Neural cell (in vitro differentiated cells): Measurements from ENCODE around the gene AHRR. TPM values are rescaled to one million over a fixed set of nuclear protein-coding genes. Genes with fewer than 3 reads are reported as not detected.

Source experiments
- H2AFZ ChIP-seq: fragments of 200-600, 300-800 bp; sonication (generic), shearing (Covaris generic); 2 replicates; pipeline ENCODE4 v1.6.0; 2014; ENCODE audit warnings: low read depth, mild to moderate bottlenecking, antibody characterized with exemption, low read length, moderate library complexity
- H3F3A ChIP-seq: fragments of 200-600 bp; shearing (Covaris generic); 2 replicates; pipeline ENCODE4 v1.6.1; 2016; ENCODE audit warnings: mild to moderate bottlenecking, moderate library complexity, mixed read lengths, antibody characterized with exemption, low read length; ENCODE audit not compliant: insufficient read depth, poor library complexity, severe bottlenecking
- H3K27ac ChIP-seq: fragments of 200-600, 300-800 bp; sonication (generic), shearing (Covaris generic); 2 replicates; pipeline ENCODE4 v1.5.1; 2014; ENCODE audit warnings: mild to moderate bottlenecking, low read length, moderate library complexity
- H3K27me3 ChIP-seq: fragments of 300-800, 200-600 bp; sonication (generic), shearing (Covaris generic); 2 replicates; pipeline ENCODE4 v1.6.0; 2014; ENCODE audit warnings: mild to moderate bottlenecking, low read depth, low read length, moderate library complexity; ENCODE audit not compliant: insufficient read depth
- H3K36me3 ChIP-seq: fragments of 300-800, 200-600 bp; sonication (generic), shearing (Covaris generic); 2 replicates; pipeline ENCODE4 v1.5.1; 2014; ENCODE audit warnings: mild to moderate bottlenecking, antibody characterized with exemption, low read length, moderate library complexity; ENCODE audit not compliant: insufficient read depth
- H3K4me2 ChIP-seq: fragments of 300-800, 200-600 bp; sonication (generic), shearing (Covaris generic); 2 replicates; pipeline ENCODE4 v1.6.0; 2014; ENCODE audit warnings: mild to moderate bottlenecking, low read length
- H3K4me3 ChIP-seq: fragments of 300-800, 200-600 bp; sonication (generic), shearing (Covaris generic); 2 replicates; pipeline ENCODE4 v1.5.1; 2014; ENCODE audit warnings: mild to moderate bottlenecking, low read length, moderate library complexity
- H3K79me2 ChIP-seq: fragments of 200-600 bp; shearing (Covaris generic); replicated peaks from 2 replicates; pipeline ENCODE4 v1.6.0; 2014; ENCODE audit warnings: mild to moderate bottlenecking, low read length, moderate library complexity; ENCODE audit not compliant: insufficient read depth
- H3K9ac ChIP-seq: fragments of 300-800, 200-600 bp; sonication (generic), shearing (Covaris generic); 2 replicates; pipeline ENCODE4 v1.6.1; 2016; ENCODE audit warnings: mild to moderate bottlenecking, low read length, mixed read lengths
- H3K9me2 ChIP-seq: fragments of 200-600 bp; shearing (Covaris generic); 2 replicates; pipeline ENCODE4 v1.6.1; 2016; ENCODE audit warnings: mild to moderate bottlenecking, low read length, mixed read lengths; ENCODE audit not compliant: insufficient read depth
- H3K9me3 ChIP-seq: fragments of 200-600, 300-800 bp; sonication (generic), shearing (Covaris generic); 2 replicates; pipeline ENCODE4 v1.6.1; 2016; ENCODE audit warnings: mild to moderate bottlenecking, mixed run types, low read length, moderate library complexity, mixed read lengths
- H4K20me1 ChIP-seq: fragments of 200-600 bp; shearing (Covaris generic); 2 replicates; pipeline ENCODE4 v1.6.1; 2016; ENCODE audit warnings: mild to moderate bottlenecking, mixed run types; ENCODE audit not compliant: insufficient read depth
- CTCF ChIP-seq: fragments of 450-650 bp; IDR thresholded peaks from 2 replicates; pipeline ENCODE4 v1.5.1; 2014; ENCODE audit warnings: antibody characterized with exemption, mild to moderate bottlenecking, moderate library complexity; ENCODE audit not compliant: poor library complexity, severe bottlenecking
- EP300 ChIP-seq: fragments of 450-650 bp; conservative IDR thresholded peaks from 2 replicates; pipeline ENCODE4 v1.6.1; 2014; ENCODE audit warnings: antibody characterized with exemption, mild to moderate bottlenecking, moderate library complexity; ENCODE audit not compliant: poor library complexity, severe bottlenecking
- EZH2 ChIP-seq: fragments of 200-600, 300-800 bp; shearing (Covaris generic), sonication (generic); IDR thresholded peaks from 2 replicates; pipeline ENCODE4 v1.6.1; 2014; ENCODE audit warnings: antibody characterized with exemption, low read length, borderline replicate concordance, mild to moderate bottlenecking; ENCODE audit not compliant: insufficient read depth, poor library complexity, severe bottlenecking
- MXI1 ChIP-seq: fragments of 450-650 bp; conservative IDR thresholded peaks from 2 replicates; pipeline ENCODE4 v1.6.1; 2014; ENCODE audit warnings: antibody characterized with exemption, mild to moderate bottlenecking; ENCODE audit not compliant: poor library complexity, severe bottlenecking
- POLR2AphosphoS5 ChIP-seq: IDR thresholded peaks from 2 replicates; pipeline ENCODE4 v1.6.1; 2012
- RAD21 ChIP-seq: fragments of 450-650 bp; conservative IDR thresholded peaks from 2 replicates; pipeline ENCODE4 v1.6.1; 2014; ENCODE audit warnings: antibody characterized with exemption, mild to moderate bottlenecking, moderate library complexity
- REST ChIP-seq: IDR thresholded peaks from 2 replicates; pipeline ENCODE4 v1.6.1; 2012; ENCODE audit warnings: borderline replicate concordance
- SMC3 ChIP-seq: fragments of 450-650 bp; conservative IDR thresholded peaks from 2 replicates; pipeline ENCODE4 v1.6.1; 2014; ENCODE audit warnings: antibody characterized with exemption, mild to moderate bottlenecking, moderate library complexity; ENCODE audit not compliant: poor library complexity
- TAF1 ChIP-seq: IDR thresholded peaks from 2 replicates; pipeline ENCODE4 v1.6.1; 2012; ENCODE audit warnings: low read depth
- polyA plus RNA-seq: library from polyadenylated mRNA; depleted of rRNA; stranded (reverse); fragments of >200 nt; gene quantifications from 2 replicates; pipeline ENCODE4 v1.2.3, GENCODE V29; 2014

AHRR gene
- polyA plus RNA-seq, 1 donor from 2014 or later, result 0.26 TPM

GRCh38 chr5:437281-437771, 115.8 kb downstream of the AHRR start:
- Histone ChIP-seq H3F3A (no peaks in the 10 kb centered on the region), H3K79me2 (peaks cover 5% of the 10 kb centered on the region), H3K4me3 (no peak overlapping the region), H3K9ac (no peak overlapping the region), H3K27me3 (no peaks in the 10 kb centered on the region), H3K4me2 (no peak overlapping the region), H3K9me3 (no peaks in the 10 kb centered on the region), H3K9me2 (no peaks in the 10 kb centered on the region), H3K27ac (no peak overlapping the region), H2AFZ (no peak overlapping the region), H3K36me3 (no peaks in the 10 kb centered on the region), H4K20me1 (no peaks in the 10 kb centered on the region)
- TF ChIP-seq EZH2 (no peak), SMC3 (no peak), POLR2AphosphoS5 (no peak), EP300 (no peak), MXI1 (no peak), RAD21 (no peak), REST (no peak), TAF1 (no peak), CTCF (no peak)

DNA sequence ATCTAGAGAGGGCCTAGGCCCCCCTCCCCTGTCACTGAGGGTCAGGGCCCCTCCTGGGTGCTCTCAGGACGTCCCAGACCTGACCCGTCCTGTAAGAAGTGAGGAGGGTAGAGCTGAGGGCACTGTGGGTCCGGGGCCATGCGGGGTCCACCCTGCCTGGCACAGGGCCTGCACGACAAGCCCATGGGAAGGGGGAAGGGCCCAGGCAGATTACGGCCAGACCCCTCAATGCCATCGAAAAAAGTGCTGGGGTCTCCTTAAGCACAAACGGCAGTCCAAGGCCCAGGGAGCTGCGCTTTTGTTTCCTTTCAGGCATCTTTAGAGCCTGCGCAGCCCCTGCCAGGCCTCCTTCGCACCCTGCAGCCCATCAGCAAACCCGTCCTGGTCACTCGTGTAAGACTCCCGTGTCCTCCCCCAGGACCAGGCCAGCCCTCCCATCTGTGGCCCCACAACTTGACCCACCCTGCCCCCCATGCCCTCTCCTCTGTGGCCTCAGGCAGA, 117.0 kb downstream of the AHRR start:
- Histone ChIP-seq H3K79me2 (peaks cover 10% of the 10 kb centered on the region), H4K20me1 (no peaks in the 10 kb centered on the region), H2AFZ (no peak overlapping the region), H3K9me3 (no peaks in the 10 kb centered on the region), H3K4me2 (no peak overlapping the region), H3K9me2 (no peaks in the 10 kb centered on the region), H3K27me3 (no peaks in the 10 kb centered on the region), H3K9ac (no peak overlapping the region), H3K4me3 (no peak overlapping the region), H3K36me3 (no peaks in the 10 kb centered on the region), H3K27ac (no peak overlapping the region), H3F3A (no peaks in the 10 kb centered on the region)
- TF ChIP-seq MXI1 (no peak), TAF1 (no peak), EZH2 (no peak), REST (no peak)
